Stimulated activated CD4-positive, alpha-beta T cell treated with anti-CD3 and anti-CD28 coated beads, Interleukin-1b, Interleukin-23, amount 100 ng/mL, for 1 hour (primary cell): ENCODE data around the gene BORCS5.
"Not testable (repeated sequence)": the region's sequence is repeated elsewhere in the genome, so short reads cannot be mapped to it uniquely, and the experiment has no call there.

Experiments used
- DNase-seq, 2 donors: peaks; one replicate each; pipeline ENCODE4 v3.0.0-alpha.2; 2020; ENCODE audit warnings: low read depth in 2 of 2

The BORCS5 gene

DNA sequence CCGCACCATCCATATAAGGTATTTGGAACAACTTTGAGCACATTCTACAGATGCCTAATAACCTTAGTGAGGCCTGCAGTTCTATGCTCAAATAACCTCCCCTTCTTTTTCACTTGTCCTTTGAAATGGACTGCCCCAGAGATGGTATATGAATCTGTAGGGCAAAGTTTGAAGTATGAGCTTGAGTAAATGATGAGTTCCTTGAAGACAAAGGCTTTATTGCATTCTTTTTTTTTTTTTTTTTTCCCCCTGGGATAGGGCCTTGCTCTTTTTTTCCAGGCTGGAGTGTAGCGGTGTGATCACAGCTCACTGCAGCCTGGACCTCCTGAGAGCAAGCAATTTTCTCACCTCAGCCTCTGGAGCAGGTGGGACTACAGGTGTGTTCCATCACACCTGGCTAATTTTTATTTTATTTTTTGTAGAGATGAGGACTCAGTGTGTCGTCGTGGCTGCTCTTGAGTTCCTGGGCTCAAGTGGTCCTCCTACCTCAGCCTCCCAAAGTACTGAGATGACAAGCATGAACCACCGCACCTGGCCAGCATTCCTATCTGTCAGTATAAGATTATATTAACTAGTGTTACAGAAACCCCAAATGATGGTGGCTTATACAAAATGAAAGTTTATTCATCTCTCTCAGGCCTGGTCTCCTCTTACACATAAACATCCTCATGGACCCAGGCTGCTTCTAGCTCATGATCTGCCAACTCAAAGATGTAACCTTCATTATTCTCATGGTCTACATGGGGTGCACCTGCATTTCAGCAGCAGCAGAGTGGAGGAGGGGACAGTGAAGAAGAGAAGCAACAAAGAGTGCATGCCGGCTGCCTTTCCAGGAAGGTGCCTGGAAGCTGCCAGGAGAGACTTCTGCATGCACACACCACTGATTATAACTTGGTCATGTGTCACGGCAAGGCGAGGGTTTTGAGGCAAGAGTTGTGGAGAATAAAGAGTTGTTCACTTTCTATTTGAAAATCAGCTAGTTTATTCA lies 104.4 kb downstream of the BORCS5 start:
- DNase-seq = no peak

DNA sequence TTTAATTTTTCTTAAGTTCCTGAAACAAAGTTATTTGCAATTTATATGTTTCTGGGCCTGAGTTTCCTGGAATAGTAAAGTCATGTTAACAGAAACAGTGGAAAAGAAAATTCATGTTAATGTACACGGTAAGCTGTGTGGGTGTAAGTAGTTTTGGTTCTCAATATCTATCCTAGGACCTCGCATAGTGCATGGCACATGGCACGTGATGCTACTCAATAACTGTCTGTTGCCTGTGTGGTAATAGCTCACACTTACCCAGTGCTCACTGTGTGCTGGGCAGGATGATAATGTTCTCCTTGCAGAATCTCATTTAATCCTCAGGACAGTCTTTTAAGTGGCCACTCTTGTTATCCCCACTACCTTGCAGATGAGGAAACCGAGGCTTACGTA lies 105.0 kb downstream of the BORCS5 start:
- DNase-seq = no peak

- DNase-seq = no peak
Measured at GRCh38 chr12:12465522-12465921, 108.6 kb downstream of the BORCS5 start.

- DNase-seq = peak in 1 of 2 donors; percentile 50
Measured at GRCh38 chr12:12466157-12466556, 109.3 kb downstream of the BORCS5 start.

GRCh38 chr12:12467264-12467663 lies 110.4 kb downstream of the BORCS5 start:
- DNase-seq = no peak

- DNase-seq = no peak
Measured at GRCh38 chr12:12467688-12468261, 110.9 kb downstream of the BORCS5 start.

DNA sequence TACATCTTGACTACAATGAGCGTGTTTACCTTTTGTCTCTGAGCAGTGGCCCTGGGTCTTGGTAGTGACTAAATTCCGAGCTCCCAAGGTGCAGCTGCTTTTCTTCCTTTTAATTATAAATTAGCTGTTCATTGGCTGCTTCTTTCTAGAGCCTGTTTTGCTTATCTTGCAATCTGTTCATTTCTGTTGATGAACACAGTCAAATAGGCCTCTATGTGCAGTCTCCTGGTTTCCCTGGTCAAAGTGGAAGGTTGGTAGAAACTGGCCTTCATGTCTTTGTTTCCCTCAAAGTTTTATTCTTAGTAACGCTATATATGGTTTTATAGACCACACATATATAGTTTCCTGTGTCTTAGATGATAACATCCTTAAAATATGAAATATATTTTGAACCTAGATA lies 111.7 kb downstream of the BORCS5 start:
- no peak for DNase-seq

GRCh38 chr12:12469386-12469785 lies 112.5 kb downstream of the BORCS5 start:
- DNase-seq = no peak

GRCh38 chr12:12470751-12471306 lies 114.0 kb downstream of the BORCS5 start:
- DNase-seq = no peak

- DNase-seq = not testable (repeated sequence)
Measured at GRCh38 chr12:12471982-12472961, 115.4 kb downstream of the BORCS5 start.

GRCh38 chr12:12473223-12473622 lies 116.3 kb downstream of the BORCS5 start:
- DNase-seq = no peak

GRCh38 chr12:12474471-12474928 lies 117.6 kb downstream of the BORCS5 start:
- no peak for DNase-seq

DNA sequence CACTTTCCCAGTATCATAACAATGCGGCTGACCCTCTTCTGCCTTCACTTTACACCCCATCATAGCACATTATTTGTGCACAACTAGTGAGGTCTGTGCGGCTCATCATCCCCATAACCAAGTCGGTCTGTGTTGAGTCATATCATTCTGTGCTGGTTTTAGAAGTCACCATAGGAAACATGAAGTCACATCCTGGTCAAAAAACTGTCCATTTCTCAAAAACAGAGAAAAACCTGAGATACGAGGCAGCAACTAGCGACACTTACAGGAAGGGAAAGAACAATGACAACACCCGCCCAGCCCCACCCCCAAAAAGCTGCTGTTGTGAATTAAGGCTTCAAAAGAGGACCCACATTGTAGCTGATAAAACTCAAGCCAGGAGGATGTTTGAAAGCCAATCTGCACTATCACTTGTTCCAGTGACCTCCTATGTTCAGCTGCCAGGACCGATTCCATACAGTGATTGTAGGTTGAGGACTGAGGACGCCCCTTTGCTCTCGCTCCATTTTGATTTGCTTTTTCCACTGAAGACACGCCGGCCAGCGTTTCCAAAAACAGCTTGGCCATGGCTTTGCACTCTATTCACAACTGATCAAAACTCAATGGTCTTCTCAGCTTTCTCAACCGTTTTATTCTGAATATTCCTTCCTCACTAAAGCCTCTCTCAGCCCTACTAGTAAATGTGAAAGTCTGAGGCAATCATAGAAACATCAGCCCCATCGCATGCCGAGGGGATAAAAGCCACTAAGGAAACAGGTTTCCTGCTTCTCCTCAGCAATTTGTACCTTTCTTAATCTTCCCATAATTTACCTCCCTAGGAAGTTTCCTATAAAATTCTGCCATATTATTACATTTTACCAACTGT lies 118.3 kb downstream of the BORCS5 start:
- DNase-seq = no peak

DNA sequence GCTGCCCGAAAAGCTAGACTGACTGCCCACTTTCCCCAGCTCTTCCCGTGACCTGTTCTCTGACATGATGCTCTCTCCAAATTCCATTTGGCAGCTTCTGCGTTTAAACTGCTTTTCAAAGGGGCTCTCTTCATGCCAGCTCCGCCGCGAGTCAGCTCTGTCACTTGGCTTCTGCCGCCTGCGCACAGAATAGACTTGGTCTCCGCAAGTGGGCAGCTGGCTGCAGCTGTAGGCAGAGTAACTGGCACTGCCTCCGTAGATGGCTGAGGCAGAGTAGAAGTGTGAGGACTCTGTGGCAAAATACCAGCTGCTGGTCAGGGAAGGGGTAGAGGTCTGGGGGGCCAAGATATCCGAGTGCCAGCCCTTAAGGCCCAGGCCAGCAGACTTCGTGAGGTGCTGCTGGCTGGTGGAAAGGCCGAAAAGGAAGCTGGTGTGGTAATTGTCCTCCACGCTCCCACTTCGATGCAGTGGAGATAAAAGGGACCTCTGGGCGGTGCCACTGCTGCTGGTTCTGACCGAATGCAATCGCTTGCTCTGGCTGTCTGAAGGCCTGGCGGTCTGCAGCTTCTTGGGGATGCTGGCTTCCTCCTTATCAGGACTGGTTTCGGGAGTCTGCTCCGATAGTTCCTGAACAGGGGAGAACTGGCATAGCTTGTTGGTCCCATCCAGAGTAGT lies 120.1 kb downstream of the BORCS5 start:
- DNase-seq = no peak

- no peak for DNase-seq
Measured at GRCh38 chr12:12477532-12477890, 120.6 kb downstream of the BORCS5 start.

DNA sequence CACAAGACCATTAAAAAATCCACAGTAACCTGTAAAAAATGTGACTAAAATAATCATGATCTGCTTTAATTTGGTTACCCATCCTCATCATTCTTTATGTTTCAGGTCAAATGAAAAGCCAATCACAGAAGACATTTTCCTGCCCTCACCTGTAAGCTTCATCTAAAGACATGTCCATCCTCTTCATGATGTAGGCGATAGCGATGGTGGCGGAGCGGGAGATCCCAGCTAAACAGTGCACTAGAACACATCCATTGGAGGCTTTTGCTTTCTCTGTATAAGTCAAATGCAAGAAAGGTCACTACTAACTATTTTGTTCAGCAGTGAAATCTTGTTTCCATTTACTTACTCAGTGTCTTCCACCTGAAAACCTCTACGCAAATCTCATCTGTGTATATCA lies 123.2 kb downstream of the BORCS5 start:
- DNase-seq = no peak

DNA sequence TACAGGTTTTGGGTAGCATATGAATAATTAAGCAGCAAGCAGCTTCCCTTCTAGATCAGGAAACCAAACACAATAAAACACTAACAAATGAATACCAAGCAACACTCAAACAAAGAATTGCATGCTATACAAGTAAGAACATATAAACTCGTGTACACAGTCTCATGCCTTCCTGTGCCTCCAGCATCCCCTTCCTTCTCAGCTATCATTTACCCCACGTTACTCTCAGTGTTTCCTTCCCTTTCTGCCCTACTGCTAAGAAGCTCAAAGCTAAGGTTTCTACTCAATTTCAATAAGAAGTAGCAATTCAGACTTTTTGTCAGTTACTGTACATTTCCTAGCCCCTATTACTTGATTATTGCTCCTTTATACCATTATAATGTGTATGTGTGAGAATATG lies 124.8 kb downstream of the BORCS5 start:
- DNase-seq = no peak

GRCh38 chr12:12482150-12482761 lies 125.4 kb downstream of the BORCS5 start:
- DNase-seq = no peak

- no peak for DNase-seq
Measured at GRCh38 chr12:12482959-12483358, 126.1 kb downstream of the BORCS5 start.

DNA sequence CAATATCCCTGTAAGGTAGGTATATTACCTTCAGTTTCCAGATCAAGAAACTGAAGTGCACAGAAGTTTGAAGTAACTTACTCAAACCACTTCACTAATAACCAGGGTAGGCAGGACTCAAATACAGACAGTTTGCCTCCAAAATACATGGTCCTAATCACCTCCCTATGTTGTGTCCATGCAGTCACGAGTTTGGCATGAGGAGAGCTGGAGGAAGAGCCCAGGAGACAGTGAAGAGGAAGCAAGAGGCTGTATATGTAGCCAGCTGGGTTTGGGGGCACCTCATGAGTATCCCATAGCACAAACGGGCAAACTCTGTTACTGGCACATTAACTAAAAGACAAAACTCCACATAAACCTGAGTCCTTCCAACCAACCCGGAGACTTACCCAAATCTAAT lies 126.6 kb downstream of the BORCS5 start:
- DNase-seq = no peak
